Hepatocyte (in vitro differentiated cells): Measurements from ENCODE around the gene CCDC159. TPM values are rescaled to one million over a fixed set of nuclear protein-coding genes. Genes with fewer than 3 reads are reported as not detected.

Experiments
- DNase-seq: peaks from one replicate; pipeline ENCODE4 v3.0.0-alpha.2; 2016; ENCODE audit warnings: low spot score
- H2AFZ ChIP-seq: fragments of 200-600 bp; sonication (generic); 2 replicates; pipeline ENCODE4 v1.6.0; 2016; ENCODE audit warnings: antibody characterized with exemption, mild to moderate bottlenecking
- H3K27ac ChIP-seq: fragments of 200-600 bp; sonication (generic); 2 replicates; pipeline ENCODE4 v1.5.1; 2016; ENCODE audit warnings: mild to moderate bottlenecking
- H3K27me3 ChIP-seq: fragments of 200-600 bp; sonication (generic); 2 replicates; pipeline ENCODE4 v1.6.1; 2016
- H3K36me3 ChIP-seq: fragments of 200-600 bp; sonication (generic); replicated peaks from 2 replicates; pipeline ENCODE4 v1.5.1; 2016; ENCODE audit warnings: low read depth; ENCODE audit not compliant: insufficient read depth
- H3K4me1 ChIP-seq: fragments of 200-600 bp; sonication (generic); 2 replicates; pipeline ENCODE4 v1.5.1; 2016; ENCODE audit warnings: mild to moderate bottlenecking, moderate library complexity; ENCODE audit not compliant: insufficient read depth
- H3K4me2 ChIP-seq: fragments of 200-600 bp; sonication (generic); 2 replicates; pipeline ENCODE4 v1.6.0; 2016
- H3K4me3 ChIP-seq: fragments of 200-600 bp; sonication (generic); 2 replicates; pipeline ENCODE4 v1.5.1; 2016; ENCODE audit warnings: mild to moderate bottlenecking
- H3K79me2 ChIP-seq: fragments of 200-600 bp; sonication (generic); 2 replicates; pipeline ENCODE4 v1.6.0; 2017; ENCODE audit warnings: mild to moderate bottlenecking
- H3K9me2 ChIP-seq: fragments of 200-600 bp; sonication (generic); replicated peaks from 2 replicates; pipeline ENCODE4 v1.6.0; 2017; ENCODE audit warnings: mild to moderate bottlenecking; ENCODE audit not compliant: insufficient read depth
- H3K9me3 ChIP-seq: fragments of 200-600 bp; sonication (generic); 2 replicates; pipeline ENCODE4 v1.5.1; 2016; ENCODE audit warnings: low read depth, mild to moderate bottlenecking
- H4K20me1 ChIP-seq: fragments of 200-600 bp; sonication (generic); 2 replicates; pipeline ENCODE4 v1.6.0; 2016; ENCODE audit warnings: mild to moderate bottlenecking; ENCODE audit not compliant: insufficient read depth, poor library complexity, severe bottlenecking
- CTCF ChIP-seq: fragments of 200-600 bp; sonication (generic); IDR thresholded peaks from 2 replicates; pipeline ENCODE4 v1.5.1; 2016; ENCODE audit warnings: antibody characterized with exemption, mild to moderate bottlenecking; ENCODE audit not compliant: poor library complexity
- EZH2 ChIP-seq: fragments of 200-600 bp; sonication (generic); IDR thresholded peaks from 2 replicates; pipeline ENCODE4 v1.6.1; 2016; ENCODE audit warnings: antibody characterized with exemption, mild to moderate bottlenecking, borderline replicate concordance
- EZH2phosphoT487 ChIP-seq: fragments of 200-600 bp; sonication (generic); IDR thresholded peaks from one replicate; pipeline ENCODE4 v1.6.1; 2018; ENCODE audit warnings: antibody characterized with exemption, mild to moderate bottlenecking, low read depth, moderate library complexity; ENCODE audit not compliant: unreplicated experiment, severe bottlenecking
- WGBS: methylation state at CpG from one replicate; pipeline ENCODE4 v1.1.6; 2016; ENCODE audit warnings: low lambda C conversion rate; ENCODE audit errors: missing lambda C conversion rate; 5-methylcytosine and 5-hydroxymethylcytosine counted together
- polyA plus RNA-seq: library from polyadenylated mRNA; unstranded; fragments of >200 nt; fragmentation: Nextera tagmentation; extraction: Ambion mirVana; gene quantifications from 2 replicates; pipeline ENCODE4 v1.2.1, GENCODE V29; 2016
- total RNA-seq: library from RNA; depleted of rRNA; stranded (reverse); fragments of >200 nt; gene quantifications from 2 replicates; pipeline ENCODE4 v1.2.3, GENCODE V29; 2014

CCDC159 gene
- total and polyA plus RNA-seq, 2 experiments from 2014 or later: 10.1 to 27.1 TPM

GRCh38 chr19:11359421-11359820 lies 13.1 kb downstream of the CCDC159 start:
- Histone ChIP-seq H3K9me3 (no peaks in the 10 kb centered on the region), H3K36me3 (no peaks in the 10 kb centered on the region), H3K79me2 (peaks cover 6% of the 10 kb centered on the region), H3K27ac (no peak overlapping the region), H3K9me2 (no peaks in the 10 kb centered on the region), H2AFZ (no peak overlapping the region), H3K4me3 (no peak overlapping the region), H3K4me2 (no peak overlapping the region), H4K20me1 (no peaks in the 10 kb centered on the region), H3K27me3 (no peaks in the 10 kb centered on the region), H3K4me1 (no peaks in the 10 kb centered on the region)
- no peak for DNase-seq
- 94% methylated on average over 11 of the region's 11 CpGs for WGBS
- TF ChIP-seq CTCF (no peak), EZH2phosphoT487 (no peak), EZH2 (no peak)

GRCh38 chr19:11361037-11361770 lies 14.9 kb downstream of the CCDC159 start:
- H3K4me3 ChIP-seq: no peak overlapping the region
- no peaks in the 10 kb centered on the region for H3K79me2 ChIP-seq
- no peaks in the 10 kb centered on the region for H3K36me3 ChIP-seq
- WGBS: 20% methylated on average over 40 of the region's 43 CpGs
- no peak overlapping the region for H3K27ac ChIP-seq
- TF ChIP-seq EZH2phosphoT487 (no peak), CTCF (no peak), EZH2 (no peak)
- no peaks in the 10 kb centered on the region for H3K4me1 ChIP-seq
- no peaks in the 10 kb centered on the region for H4K20me1 ChIP-seq
- H3K27me3 ChIP-seq: no peaks in the 10 kb centered on the region
- H3K9me3 ChIP-seq: no peaks in the 10 kb centered on the region
- peak; percentile 88 for DNase-seq
- no peak overlapping the region for H2AFZ ChIP-seq
- H3K4me2 ChIP-seq: peak overlapping the region; percentile 67
- no peaks in the 10 kb centered on the region for H3K9me2 ChIP-seq

GRCh38 chr19:11361771-11362731 lies 15.7 kb downstream of the CCDC159 start:
- Histone ChIP-seq H3K27me3 (no peaks in the 10 kb centered on the region), H3K4me3 (no peak overlapping the region), H3K4me1 (no peaks in the 10 kb centered on the region), H3K36me3 (no peaks in the 10 kb centered on the region), H3K4me2 (peak overlapping the region; percentile 67), H2AFZ (no peak overlapping the region), H4K20me1 (no peaks in the 10 kb centered on the region), H3K79me2 (no peaks in the 10 kb centered on the region), H3K9me3 (no peaks in the 10 kb centered on the region), H3K27ac (no peak overlapping the region), H3K9me2 (no peaks in the 10 kb centered on the region)
- TF ChIP-seq EZH2phosphoT487: no peak
- no peak for TF ChIP-seq CTCF
- no peak for TF ChIP-seq EZH2
- DNase-seq: no peak
- 68% methylated on average over 33 of the region's 35 CpGs for WGBS
